Kidney glomerular epithelial cell (primary cell): ENCODE results near the gene ARCN1.
"Not testable (repeated sequence)": the region's sequence is repeated elsewhere in the genome, so short reads cannot be mapped to it uniquely, and the experiment has no call there.

Experiments used
- DNase-seq: peaks from one replicate; lab custom pipeline; 2025; lab: John Stamatoyannopoulos, UW

Gene ARCN1

GRCh38 chr11:118544647-118545010, 27.6 kb upstream of the ARCN1 start:
- no peak for DNase-seq

- no peak for DNase-seq
Measured at GRCh38 chr11:118545533-118545932, 26.7 kb upstream of the ARCN1 start.

- DNase-seq, result no peak
Measured at GRCh38 chr11:118547132-118547531, 25.1 kb upstream of the ARCN1 start.

- DNase-seq, result no peak
Measured at GRCh38 chr11:118552341-118552740, 19.9 kb upstream of the ARCN1 start.

- DNase-seq, result no peak
Measured at GRCh38 chr11:118560806-118561205, 11.4 kb upstream of the ARCN1 start.

GRCh38 chr11:118565051-118565450, 7.2 kb upstream of the ARCN1 start:
- no peak for DNase-seq

- no peak for DNase-seq
Measured at GRCh38 chr11:118569670-118570069, 2.5 kb upstream of the ARCN1 start.

GRCh38 chr11:118570787-118571186, 1.4 kb upstream of the ARCN1 start:
- no peak for DNase-seq

- not testable (repeated sequence) for DNase-seq
Measured at GRCh38 chr11:118571701-118572060, 528 bp upstream of the ARCN1 start.

- peak; percentile 63 for DNase-seq
Measured at GRCh38 chr11:118572981-118573550, 857 bp downstream of the ARCN1 start.

GRCh38 chr11:118574636-118575035, 2.4 kb downstream of the ARCN1 start:
- no peak for DNase-seq

GRCh38 chr11:118577995-118578394, 5.8 kb downstream of the ARCN1 start:
- not testable (repeated sequence) for DNase-seq

GRCh38 chr11:118581057-118581456, 8.8 kb downstream of the ARCN1 start:
- no peak for DNase-seq

- no peak for DNase-seq
Measured at GRCh38 chr11:118587952-118588351, 15.7 kb downstream of the ARCN1 start.

GRCh38 chr11:118592616-118593367, 20.6 kb downstream of the ARCN1 start:
- no peak for DNase-seq

GRCh38 chr11:118594984-118595383, 22.8 kb downstream of the ARCN1 start:
- DNase-seq, result peak; percentile 70

- DNase-seq, result no peak
Measured at GRCh38 chr11:118596224-118597146, 24.3 kb downstream of the ARCN1 start.

GRCh38 chr11:118597556-118597955, 25.3 kb downstream of the ARCN1 start:
- no peak for DNase-seq

GRCh38 chr11:118602331-118602730, 30.1 kb downstream of the ARCN1 start:
- no peak for DNase-seq

GRCh38 chr11:118603709-118604108, 31.5 kb downstream of the ARCN1 start:
- DNase-seq, result not testable (repeated sequence)

- DNase-seq, result no peak
Measured at GRCh38 chr11:118604566-118604965, 32.4 kb downstream of the ARCN1 start.

GRCh38 chr11:118605116-118605867, 33.1 kb downstream of the ARCN1 start:
- DNase-seq, result no peak
